ENCODE data around the gene RABEP1. TPM values are rescaled to one million over a fixed set of nuclear protein-coding genes. Genes with fewer than 3 reads are reported as not detected.

The RABEP1 gene
- total and polyA plus RNA-seq, 9 of the 15 experiments (the other 6 are each of a cell fraction or from before 2014, with no cell fraction given) = 8.2 to 38.9 (median 30.3) TPM

DNA sequence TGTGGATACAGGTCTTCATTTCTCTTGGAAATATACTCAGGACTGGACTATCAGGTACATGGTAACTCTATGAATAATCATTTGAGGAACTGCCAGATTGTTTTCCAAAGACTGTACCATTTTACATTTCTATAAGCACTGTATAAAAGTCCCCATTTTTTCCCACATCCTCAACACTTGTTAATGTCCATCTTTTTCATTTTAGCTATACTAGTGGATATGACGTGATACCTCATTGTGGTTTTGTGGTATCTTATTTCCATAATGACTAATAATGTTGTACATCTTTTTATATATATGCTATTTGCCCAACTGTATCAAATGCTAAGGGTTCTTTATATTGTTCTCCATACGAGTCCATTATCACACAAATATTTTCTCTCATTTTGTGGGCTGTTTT lies 114.5 kb downstream of the RABEP1 start (continued):
- TF ChIP-seq, protein P1, sequence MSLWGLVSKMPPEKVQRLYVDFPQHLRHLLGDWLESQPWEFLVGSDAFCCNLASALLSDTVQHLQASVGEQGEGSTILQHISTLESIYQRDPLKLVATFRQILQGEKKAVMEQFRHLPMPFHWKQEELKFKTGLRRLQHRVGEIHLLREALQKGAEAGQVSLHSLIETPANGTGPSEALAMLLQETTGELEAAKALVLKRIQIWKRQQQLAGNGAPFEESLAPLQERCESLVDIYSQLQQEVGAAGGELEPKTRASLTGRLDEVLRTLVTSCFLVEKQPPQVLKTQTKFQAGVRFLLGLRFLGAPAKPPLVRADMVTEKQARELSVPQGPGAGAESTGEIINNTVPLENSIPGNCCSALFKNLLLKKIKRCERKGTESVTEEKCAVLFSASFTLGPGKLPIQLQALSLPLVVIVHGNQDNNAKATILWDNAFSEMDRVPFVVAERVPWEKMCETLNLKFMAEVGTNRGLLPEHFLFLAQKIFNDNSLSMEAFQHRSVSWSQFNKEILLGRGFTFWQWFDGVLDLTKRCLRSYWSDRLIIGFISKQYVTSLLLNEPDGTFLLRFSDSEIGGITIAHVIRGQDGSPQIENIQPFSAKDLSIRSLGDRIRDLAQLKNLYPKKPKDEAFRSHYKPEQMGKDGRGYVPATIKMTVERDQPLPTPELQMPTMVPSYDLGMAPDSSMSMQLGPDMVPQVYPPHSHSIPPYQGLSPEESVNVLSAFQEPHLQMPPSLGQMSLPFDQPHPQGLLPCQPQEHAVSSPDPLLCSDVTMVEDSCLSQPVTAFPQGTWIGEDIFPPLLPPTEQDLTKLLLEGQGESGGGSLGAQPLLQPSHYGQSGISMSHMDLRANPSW (CRISPR knock-in tag; IDR thresholded peaks at IDR 0.05) = no peak
- TF ChIP-seq, protein P2, sequence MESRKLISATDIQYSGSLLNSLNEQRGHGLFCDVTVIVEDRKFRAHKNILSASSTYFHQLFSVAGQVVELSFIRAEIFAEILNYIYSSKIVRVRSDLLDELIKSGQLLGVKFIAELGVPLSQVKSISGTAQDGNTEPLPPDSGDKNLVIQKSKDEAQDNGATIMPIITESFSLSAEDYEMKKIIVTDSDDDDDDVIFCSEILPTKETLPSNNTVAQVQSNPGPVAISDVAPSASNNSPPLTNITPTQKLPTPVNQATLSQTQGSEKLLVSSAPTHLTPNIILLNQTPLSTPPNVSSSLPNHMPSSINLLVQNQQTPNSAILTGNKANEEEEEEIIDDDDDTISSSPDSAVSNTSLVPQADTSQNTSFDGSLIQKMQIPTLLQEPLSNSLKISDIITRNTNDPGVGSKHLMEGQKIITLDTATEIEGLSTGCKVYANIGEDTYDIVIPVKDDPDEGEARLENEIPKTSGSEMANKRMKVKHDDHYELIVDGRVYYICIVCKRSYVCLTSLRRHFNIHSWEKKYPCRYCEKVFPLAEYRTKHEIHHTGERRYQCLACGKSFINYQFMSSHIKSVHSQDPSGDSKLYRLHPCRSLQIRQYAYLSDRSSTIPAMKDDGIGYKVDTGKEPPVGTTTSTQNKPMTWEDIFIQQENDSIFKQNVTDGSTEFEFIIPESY (CRISPR knock-in tag; IDR thresholded peaks at IDR 0.05) = no peak

DNA sequence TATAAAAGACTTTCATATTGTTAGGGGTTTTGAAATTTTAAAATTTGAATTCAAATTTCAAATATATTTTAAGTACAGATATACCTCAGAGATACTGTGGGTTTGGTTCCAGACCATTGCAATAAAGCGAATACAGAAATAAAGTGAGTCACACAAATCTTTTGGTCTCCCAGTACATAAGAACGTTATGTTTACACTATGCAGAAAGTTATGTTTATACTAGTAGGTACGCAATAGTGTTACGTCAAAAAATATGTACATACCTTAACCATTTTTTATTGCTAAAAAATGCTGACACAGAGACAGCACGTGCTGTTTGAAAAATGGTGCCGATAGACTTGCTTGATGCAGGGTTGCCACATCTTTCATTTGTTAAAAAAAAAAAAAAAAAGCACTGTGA lies 117.7 kb downstream of the RABEP1 start:
- Histone ChIP-seq H3K79me2 (ENCODE audit: control insufficient read depth, insufficient read depth, low read length) (no peaks in the 10 kb centered on the region; the same call in 2 of the 3 replicates), H3K9me3 (replicated peaks; ENCODE audit: control insufficient read depth, insufficient read depth, low read depth, low read length) (no peaks in the 10 kb centered on the region), H3K36me3 (ENCODE audit: control insufficient read depth, insufficient read depth, low read length) (peaks cover 70% of the 10 kb centered on the region), H4K20me1 (replicated peaks; ENCODE audit: control insufficient read depth, insufficient read depth, low read length) (no peaks in the 10 kb centered on the region), H3K9ac (ENCODE audit: insufficient read depth in 1 of 2, low read depth in 2 of 2, low read length in 2 of 2) (no peak overlapping the region), H3K4me2 (ENCODE audit: insufficient read depth, low read length) (no peak overlapping the region), H3K4me1 (replicated peaks in 1 of 2; ENCODE audit: control insufficient read depth in 2 of 2, insufficient read depth in 2 of 2, low read length in 2 of 2) (no peaks in the 10 kb centered on the region), H3K27ac (ENCODE audit: extremely low read depth, low read depth, low read length) (no peak overlapping the region), H3K9me1 (ENCODE audit: control insufficient read depth, insufficient read depth, low read length) (no peaks in the 10 kb centered on the region), H3K4me3 (no peak overlapping the region), H2AFZ (ENCODE audit: low read depth, low read length) (no peak overlapping the region), H3K27me3 (ENCODE audit: control insufficient read depth in 2 of 2, insufficient read depth in 2 of 2, low read length in 2 of 2) (no peaks in the 10 kb centered on the region)
- WGBS (ENCODE audit: insufficient coverage, low coverage, missing lambda C conversion rate) = 75% methylated on average over 4 of the region's 6 CpGs
- DNase-seq (ENCODE audit: extremely low read depth in 1 of 4, low spot score in 3 of 4) = no peak
- intact Hi-C loops (cut with micrococcal nuclease) (no loop called here), in situ Hi-C loops (cut with MboI) (no loop called here)
- BruUV-seq (replicated peaks) = no TSS peak
- CTCF ChIA-PET (ENCODE audit: low intra/inter-chr PET ratio) = no interaction called here
- TF ChIP-seq, protein P3, sequence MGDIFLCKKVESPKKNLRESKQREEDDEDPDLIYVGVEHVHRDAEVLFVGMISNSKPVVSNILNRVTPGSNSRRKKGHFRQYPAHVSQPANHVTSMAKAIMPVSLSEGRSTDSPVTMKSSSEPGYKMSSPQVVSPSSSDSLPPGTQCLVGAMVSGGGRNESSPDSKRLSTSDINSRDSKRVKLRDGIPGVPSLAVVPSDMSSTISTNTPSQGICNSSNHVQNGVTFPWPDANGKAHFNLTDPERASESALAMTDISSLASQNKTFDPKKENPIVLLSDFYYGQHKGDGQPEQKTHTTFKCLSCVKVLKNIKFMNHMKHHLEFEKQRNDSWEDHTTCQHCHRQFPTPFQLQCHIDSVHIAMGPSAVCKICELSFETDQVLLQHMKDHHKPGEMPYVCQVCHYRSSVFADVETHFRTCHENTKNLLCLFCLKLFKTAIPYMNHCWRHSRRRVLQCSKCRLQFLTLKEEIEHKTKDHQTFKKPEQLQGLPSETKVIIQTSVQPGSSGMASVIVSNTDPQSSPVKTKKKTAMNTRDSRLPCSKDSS (IDR thresholded peaks at IDR 0.05; ENCODE audit: low read depth, partially characterized antibody) = no peak
- no peak for FAIRE-seq
- POLR2A ChIA-PET = no interaction called here
- ATAC-seq = no peak

Data from K562 (cell line).